ENCODE data around the gene SLIT1.

GRCh38 chr10:97102441-97102840, 83.3 kb downstream of the SLIT1 start:
- TF ChIP-seq CTCF (IDR thresholded peaks at IDR 0.05 in 4 of 5, conservative IDR thresholded peaks at IDR 0.05 in 1 of 5), result no peak
- TF ChIP-seq POLR2A (IDR thresholded peaks at IDR 0.05), result no peak
